Measurements from ENCODE around the gene ZDHHC3. TPM values are rescaled to one million over a fixed set of nuclear protein-coding genes. Genes with fewer than 3 reads are reported as not detected.

Gene ZDHHC3
- total RNA-seq, 1 experiment from 2014 or later = 49.5 TPM

DNA sequence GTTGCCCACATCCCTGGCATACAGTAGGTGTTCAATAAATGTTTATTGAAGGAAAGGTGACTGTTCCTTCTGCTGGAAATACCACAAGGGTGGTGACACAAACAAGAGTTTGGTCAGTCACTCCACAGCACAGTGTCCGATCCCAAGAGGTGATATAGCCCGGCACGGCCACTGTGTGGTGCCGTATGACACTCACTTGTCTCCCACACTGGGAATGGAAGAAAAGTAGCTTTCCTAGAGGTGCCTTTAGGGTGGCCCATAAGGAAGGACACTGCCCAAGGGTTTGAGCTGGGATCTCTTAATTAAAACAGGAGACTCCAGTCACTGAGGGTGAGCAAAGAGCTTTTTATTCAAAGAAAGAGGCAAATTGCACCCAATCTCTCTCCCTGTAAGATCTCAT is 61.0 kb downstream of the ZDHHC3 start:
- ChIA-PET POLR2A (interaction anchor here (0.8 kb wide), 1 partner anchor 50 kb away, joined by 4 read pairs; no protein-coding TSS in a partner anchor), CTCF (interaction anchor here (0.6 kb wide), 2 partner anchors 375 to 382 kb away, joined by 3 to 5 read pairs; no protein-coding TSS in a partner anchor)
- Histone ChIP-seq H3K9me3 (ENCODE audit: control insufficient read depth, insufficient read depth, low read depth, low read length) (no peaks in the 10 kb centered on the region), H3K36me3 (ENCODE audit: control insufficient read depth, insufficient read depth, low read length) (no peaks in the 10 kb centered on the region), H3K4me1 (ENCODE audit: control insufficient read depth, insufficient read depth, low read length) (no peaks in the 10 kb centered on the region), H3K27me3 (ENCODE audit: control insufficient read depth, insufficient read depth, low read length) (no peaks in the 10 kb centered on the region), H3K4me3 (ENCODE audit: low read depth in 2 of 2, low read length in 2 of 2) (no peak overlapping the region), H3K27ac (ENCODE audit: low read length) (no peak overlapping the region)
- ATAC-seq (peak; percentile 80), DNase-seq (ENCODE audit: low read depth, low spot score) (no peak)
- TF ChIP-seq POLR2AphosphoS5 (IDR thresholded peaks at IDR 0.05; ENCODE audit: low read depth, low read length) = no peak
- TF ChIP-seq, protein P1, sequence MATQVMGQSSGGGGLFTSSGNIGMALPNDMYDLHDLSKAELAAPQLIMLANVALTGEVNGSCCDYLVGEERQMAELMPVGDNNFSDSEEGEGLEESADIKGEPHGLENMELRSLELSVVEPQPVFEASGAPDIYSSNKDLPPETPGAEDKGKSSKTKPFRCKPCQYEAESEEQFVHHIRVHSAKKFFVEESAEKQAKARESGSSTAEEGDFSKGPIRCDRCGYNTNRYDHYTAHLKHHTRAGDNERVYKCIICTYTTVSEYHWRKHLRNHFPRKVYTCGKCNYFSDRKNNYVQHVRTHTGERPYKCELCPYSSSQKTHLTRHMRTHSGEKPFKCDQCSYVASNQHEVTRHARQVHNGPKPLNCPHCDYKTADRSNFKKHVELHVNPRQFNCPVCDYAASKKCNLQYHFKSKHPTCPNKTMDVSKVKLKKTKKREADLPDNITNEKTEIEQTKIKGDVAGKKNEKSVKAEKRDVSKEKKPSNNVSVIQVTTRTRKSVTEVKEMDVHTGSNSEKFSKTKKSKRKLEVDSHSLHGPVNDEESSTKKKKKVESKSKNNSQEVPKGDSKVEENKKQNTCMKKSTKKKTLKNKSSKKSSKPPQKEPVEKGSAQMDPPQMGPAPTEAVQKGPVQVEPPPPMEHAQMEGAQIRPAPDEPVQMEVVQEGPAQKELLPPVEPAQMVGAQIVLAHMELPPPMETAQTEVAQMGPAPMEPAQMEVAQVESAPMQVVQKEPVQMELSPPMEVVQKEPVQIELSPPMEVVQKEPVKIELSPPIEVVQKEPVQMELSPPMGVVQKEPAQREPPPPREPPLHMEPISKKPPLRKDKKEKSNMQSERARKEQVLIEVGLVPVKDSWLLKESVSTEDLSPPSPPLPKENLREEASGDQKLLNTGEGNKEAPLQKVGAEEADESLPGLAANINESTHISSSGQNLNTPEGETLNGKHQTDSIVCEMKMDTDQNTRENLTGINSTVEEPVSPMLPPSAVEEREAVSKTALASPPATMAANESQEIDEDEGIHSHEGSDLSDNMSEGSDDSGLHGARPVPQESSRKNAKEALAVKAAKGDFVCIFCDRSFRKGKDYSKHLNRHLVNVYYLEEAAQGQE (IDR thresholded peaks at IDR 0.05; ENCODE audit: insufficient read depth in 1 of 2, low read depth in 2 of 2, low read length in 1 of 2) = no peak
- TF ChIP-seq, protein P2, sequence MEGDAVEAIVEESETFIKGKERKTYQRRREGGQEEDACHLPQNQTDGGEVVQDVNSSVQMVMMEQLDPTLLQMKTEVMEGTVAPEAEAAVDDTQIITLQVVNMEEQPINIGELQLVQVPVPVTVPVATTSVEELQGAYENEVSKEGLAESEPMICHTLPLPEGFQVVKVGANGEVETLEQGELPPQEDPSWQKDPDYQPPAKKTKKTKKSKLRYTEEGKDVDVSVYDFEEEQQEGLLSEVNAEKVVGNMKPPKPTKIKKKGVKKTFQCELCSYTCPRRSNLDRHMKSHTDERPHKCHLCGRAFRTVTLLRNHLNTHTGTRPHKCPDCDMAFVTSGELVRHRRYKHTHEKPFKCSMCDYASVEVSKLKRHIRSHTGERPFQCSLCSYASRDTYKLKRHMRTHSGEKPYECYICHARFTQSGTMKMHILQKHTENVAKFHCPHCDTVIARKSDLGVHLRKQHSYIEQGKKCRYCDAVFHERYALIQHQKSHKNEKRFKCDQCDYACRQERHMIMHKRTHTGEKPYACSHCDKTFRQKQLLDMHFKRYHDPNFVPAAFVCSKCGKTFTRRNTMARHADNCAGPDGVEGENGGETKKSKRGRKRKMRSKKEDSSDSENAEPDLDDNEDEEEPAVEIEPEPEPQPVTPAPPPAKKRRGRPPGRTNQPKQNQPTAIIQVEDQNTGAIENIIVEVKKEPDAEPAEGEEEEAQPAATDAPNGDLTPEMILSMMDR (IDR thresholded peaks at IDR 0.05) = peak; percentile 52
- no peak for TF ChIP-seq SIN3A (IDR thresholded peaks at IDR 0.05; ENCODE audit: borderline replicate concordance, insufficient read depth, low read depth, low read length)
- no peak for TF ChIP-seq TCF7L2 (IDR thresholded peaks at IDR 0.05; ENCODE audit: low read depth, low read length)
- in situ Hi-C loops (cut with HindIII; ENCODE audit: low pct_unique_long_range_greater_than_20kb, low sequenced_read_pairs) (no loop called here), intact Hi-C loops (cut with micrococcal nuclease; ENCODE audit: unreplicated experiment) (loop anchor here (5.0 kb wide), 1 partner anchor 383 kb away; no protein-coding TSS in a partner anchor)
- BruUV-seq (replicated peaks) = no TSS peak

DNA sequence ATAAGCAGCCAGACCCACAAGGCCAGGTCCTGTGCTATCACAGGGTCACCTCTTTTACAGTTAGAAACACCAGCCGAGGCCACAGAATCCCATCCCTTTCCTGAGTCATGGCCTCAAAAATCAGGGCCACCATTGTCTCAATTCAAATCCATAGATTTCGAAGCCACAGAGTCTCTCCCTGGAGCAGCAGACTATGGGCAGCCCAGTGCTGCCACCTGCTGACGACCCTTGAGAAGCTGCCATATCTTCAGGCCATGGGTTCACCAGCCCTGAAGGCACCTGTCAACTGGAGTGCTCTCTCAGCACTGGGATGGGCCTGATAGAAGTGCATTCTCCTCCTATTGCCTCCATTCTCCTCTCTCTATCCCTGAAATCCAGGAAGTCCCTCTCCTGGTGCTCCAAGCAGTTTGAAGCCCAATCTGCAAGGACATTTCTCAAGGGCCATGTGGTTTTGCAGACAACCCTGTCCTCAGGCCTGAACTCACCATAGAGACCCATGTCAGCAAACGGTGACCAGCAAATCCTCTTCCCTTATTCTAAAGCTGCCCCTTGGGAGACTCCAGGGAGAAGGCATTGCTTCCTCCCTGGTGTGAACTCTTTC is 62.0 kb downstream of the ZDHHC3 start:
- peak; percentile 47 for DNase-seq (ENCODE audit: low read depth, low spot score)
- CTCF ChIA-PET = no interaction called here
- Histone ChIP-seq H3K36me3 (ENCODE audit: control insufficient read depth, insufficient read depth, low read length) (no peaks in the 10 kb centered on the region), H3K27me3 (ENCODE audit: control insufficient read depth, insufficient read depth, low read length) (no peaks in the 10 kb centered on the region), H3K9me3 (ENCODE audit: control insufficient read depth, insufficient read depth, low read depth, low read length) (no peaks in the 10 kb centered on the region), H3K4me1 (ENCODE audit: control insufficient read depth, insufficient read depth, low read length) (no peaks in the 10 kb centered on the region), H3K27ac (ENCODE audit: low read length) (no peak overlapping the region), H3K4me3 (ENCODE audit: low read depth in 2 of 2, low read length in 2 of 2) (no peak overlapping the region)
- no TSS peak for BruUV-seq (replicated peaks)
- in situ Hi-C loops (cut with HindIII; ENCODE audit: low pct_unique_long_range_greater_than_20kb, low sequenced_read_pairs) = no loop called here
- POLR2A ChIA-PET = interaction anchor here (0.8 kb wide), 1 partner anchor 49 kb away, joined by 4 read pairs; no protein-coding TSS in a partner anchor
- TF ChIP-seq POLR2AphosphoS5 (IDR thresholded peaks at IDR 0.05; ENCODE audit: low read depth, low read length) = no peak
- TF ChIP-seq, protein P1 (IDR thresholded peaks at IDR 0.05; ENCODE audit: insufficient read depth in 1 of 2, low read depth in 2 of 2, low read length in 1 of 2) = peak in 1 of 2 experiments; percentile 67; a peak in 1 of 4 replicates
- TF ChIP-seq SIN3A (IDR thresholded peaks at IDR 0.05; ENCODE audit: borderline replicate concordance, insufficient read depth, low read depth, low read length) = no peak
- TF ChIP-seq, protein P2 (IDR thresholded peaks at IDR 0.05) = peak; percentile 81
- TF ChIP-seq TCF7L2 (IDR thresholded peaks at IDR 0.05; ENCODE audit: low read depth, low read length) = no peak
- intact Hi-C loops (cut with micrococcal nuclease; ENCODE audit: unreplicated experiment) = loop anchor here (5.0 kb wide), 1 partner anchor 382 kb away; no protein-coding TSS in a partner anchor
- peak; percentile 89 for ATAC-seq
